GM18520 (cell line): ENCODE results near the gene PDLIM4.

Source experiments
- ATAC-seq: cut with Tn5 transposase; IDR thresholded peaks from one replicate; pipeline ENCODE4 v1.9.1; 2021; ENCODE audit not compliant: unreplicated experiment

PDLIM4 gene

DNA sequence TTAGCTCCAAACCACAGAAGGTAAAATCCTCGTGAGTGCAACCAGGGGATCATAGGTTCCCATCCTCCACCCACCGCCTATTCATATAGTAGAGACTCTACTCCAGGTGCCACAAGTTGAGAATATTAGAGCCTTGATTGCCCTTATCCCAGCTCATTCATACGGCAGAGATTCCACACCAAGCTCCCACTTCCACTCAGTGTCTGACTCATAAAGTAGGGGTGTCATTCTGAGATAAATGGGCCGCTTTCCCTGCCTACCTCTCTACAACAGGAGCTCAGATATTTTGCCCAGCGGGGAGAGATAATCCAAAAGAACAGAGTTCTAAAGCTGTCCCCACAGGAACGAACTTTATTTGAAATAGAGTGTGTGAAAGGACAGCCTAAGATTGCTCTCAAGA is 46.1 kb downstream of the PDLIM4 start:
- ATAC-seq: no peak

DNA sequence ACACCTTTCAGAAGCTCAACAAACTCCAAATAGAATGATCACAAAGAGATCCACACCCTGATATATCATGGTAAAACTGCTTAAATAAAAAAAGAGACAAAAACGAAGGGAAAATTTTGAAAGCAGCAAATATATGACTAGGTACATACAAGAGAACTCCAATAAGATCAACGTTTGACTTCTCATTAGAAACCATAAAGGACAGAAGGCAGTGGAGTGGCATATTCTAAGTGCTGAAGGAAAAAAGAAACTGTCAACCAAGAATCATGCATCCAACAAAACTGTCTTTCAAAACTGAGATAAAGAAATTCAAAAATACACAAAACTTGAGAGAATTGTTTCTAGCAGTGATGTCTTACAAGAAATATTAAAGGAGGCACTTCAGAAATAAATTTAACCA is 47.9 kb downstream of the PDLIM4 start:
- ATAC-seq: no peak

GRCh38 chr5:132308701-132309100 is 51.2 kb downstream of the PDLIM4 start:
- no peak for ATAC-seq

DNA sequence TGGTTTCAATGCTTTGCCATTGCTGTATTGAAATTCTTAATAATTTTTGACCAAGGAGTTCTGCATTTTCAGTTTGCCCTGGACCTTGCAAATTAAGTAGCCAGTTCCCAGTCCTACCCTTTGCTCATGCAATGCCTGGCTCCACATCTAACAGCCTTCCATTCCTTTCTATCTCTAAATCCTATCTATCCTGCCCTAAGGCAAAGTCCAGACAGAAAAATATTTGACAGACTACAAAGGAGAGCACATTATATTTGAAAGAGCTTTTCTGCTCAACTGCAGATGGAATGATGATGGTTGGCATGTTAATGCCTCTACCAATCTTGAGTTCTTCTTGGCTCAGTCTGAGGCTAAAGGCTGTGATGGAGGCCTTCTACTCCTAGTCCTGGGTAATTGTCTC is 52.2 kb downstream of the PDLIM4 start:
- no peak for ATAC-seq

- ATAC-seq: no peak
Measured at GRCh38 chr5:132310141-132310834, 52.8 kb downstream of the PDLIM4 start.

DNA sequence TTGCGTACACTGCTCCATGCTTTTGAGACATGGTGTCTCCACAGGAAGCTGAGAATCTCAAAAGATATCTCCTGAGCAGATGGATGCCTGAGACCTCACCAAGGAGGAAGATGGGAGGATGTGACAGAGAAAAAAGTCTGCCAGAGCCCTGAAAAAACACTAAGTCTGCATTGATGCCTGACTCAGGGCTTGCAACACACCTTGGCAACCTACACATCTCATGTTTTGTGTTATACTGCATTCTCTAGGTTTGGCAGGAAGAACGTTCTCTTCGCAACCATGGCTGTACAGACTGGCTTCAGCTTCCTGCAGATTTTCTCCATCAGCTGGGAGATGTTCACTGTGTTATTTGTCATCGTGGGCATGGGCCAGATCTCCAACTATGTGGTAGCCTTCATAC is 55.9 kb downstream of the PDLIM4 start:
- no peak for ATAC-seq

DNA sequence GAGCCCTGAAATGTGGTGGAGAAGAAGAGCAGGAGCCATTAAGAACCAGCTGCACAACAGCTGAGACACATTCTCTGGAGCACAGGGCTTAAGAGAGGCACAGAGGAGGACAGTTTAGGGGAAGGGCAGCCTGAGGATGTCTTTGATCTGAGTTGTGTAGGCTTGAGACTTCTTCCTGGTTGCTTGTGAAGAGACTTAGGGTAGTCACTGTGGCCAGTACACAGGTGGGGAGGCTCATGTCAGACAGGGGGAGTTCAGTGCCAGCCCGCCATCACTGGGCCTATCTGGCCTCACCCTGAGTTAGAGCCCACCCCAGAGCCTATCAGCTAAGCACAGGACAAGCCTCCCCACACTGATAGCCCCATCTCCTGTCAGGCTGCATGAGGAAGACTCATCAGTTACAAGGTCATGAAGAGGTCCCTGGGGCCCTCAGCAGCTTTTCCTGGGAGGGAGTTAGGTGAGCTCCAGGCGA is 56.5 kb downstream of the PDLIM4 start:
- ATAC-seq: no peak

GRCh38 chr5:132315529-132316067 is 58.1 kb downstream of the PDLIM4 start:
- no peak for ATAC-seq

DNA sequence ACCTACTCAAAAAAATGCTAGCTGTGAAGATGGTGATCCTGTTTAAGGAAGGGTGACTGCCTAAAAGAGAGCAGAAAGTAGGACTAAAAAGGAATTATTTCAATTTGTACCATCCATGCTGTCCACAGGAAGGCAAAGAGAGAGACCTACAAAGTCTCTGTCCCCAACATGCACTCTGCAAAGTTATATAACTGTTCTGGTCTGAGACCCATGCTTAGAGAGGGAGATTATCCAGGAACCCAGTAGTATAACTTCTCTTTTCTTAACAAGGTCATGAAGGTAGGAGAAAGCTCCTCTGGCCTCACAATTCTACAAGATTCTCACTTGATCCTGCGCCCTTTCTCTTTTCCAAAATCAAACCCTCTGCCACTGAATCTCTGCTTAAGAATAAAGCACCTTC is 62.5 kb downstream of the PDLIM4 start:
- no peak for ATAC-seq

GRCh38 chr5:132321109-132321721 is 63.7 kb downstream of the PDLIM4 start:
- no peak for ATAC-seq

- no peak for ATAC-seq
Measured at GRCh38 chr5:132322266-132322665, 64.8 kb downstream of the PDLIM4 start.
